Measurements from ENCODE around the gene RGS9BP.
"Not testable (repeated sequence)": the region's sequence is repeated elsewhere in the genome, so short reads cannot be mapped to it uniquely, and the experiment has no call there.

The RGS9BP gene

DNA sequence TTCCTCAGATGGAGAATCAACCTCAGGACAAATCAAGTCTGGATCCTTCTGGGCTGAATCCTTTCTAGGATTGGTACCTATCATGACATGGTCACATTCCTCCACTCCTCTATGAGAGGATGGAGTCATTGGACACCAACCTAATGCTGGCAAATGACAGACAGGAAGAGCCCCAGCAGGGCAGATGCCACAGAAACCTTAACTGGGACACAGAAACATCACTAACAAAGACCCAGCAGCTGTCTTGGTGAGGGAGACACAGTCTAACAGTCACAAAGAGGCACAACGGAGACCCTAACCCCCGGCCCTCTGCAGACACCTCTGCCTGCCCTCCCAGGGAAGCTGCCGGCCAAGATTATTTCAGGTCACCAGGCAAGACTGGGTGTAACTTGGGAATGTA, 2.8 kb upstream of the RGS9BP start:
- DNase-seq, result no peak

DNA sequence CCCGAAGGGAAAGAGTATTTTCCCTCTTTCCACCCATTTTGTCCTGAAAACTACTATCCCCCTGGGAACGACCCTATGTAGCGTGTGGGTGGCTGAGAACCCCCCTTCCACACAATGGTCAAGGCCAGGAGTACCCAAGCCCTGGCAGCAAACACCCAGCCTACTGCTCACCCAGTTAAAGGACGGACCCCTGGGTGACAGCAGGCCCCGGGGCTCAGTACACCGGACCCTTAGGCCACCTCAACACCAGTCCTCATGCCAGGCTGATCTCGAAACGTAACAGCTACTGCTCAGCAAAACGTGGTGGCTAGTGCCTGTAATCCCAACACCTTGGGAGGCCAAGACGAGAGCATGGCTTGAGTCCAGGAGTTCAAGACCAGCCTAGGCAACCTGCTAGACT, 2.1 kb upstream of the RGS9BP start:
- DNase-seq, result no peak

DNA sequence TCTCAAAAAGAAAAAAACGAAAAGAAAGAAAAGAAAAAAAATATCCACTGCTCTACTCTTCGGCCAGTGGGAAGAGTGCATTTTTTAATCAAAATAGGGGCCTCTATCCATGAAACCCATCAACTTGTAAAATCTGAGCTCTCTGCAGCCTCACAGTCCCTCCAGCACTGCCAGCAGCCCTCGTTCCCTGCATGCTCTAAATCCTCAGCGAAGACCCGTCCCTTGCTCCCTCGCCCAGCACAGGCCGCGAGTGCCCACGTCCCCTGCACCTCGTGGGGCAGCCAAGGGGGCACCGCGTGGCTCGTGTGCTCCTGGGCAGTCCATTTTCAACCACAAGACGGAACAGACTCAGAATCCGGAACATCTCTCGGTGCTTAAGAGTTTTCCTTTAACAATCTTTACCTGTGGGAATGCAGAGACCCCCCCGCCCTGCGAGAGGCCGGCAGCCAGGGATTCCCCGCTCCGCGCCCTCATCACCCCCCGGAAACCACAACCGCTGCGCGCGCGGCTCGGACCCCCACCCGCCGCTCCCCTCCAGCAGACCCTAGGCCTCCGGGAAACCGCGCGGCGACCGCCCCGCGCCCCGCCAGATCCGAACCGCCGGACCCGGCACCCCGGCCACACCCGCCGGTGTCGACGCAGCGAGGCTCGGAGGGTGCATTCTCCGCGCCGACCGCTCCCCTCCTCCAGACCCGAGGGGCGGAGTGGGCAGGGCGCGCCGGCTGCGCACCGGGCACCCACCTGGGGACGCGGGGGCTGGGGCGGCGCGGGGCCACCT, 1.3 kb upstream of the RGS9BP start:
- DNase-seq, result no peak

DNA sequence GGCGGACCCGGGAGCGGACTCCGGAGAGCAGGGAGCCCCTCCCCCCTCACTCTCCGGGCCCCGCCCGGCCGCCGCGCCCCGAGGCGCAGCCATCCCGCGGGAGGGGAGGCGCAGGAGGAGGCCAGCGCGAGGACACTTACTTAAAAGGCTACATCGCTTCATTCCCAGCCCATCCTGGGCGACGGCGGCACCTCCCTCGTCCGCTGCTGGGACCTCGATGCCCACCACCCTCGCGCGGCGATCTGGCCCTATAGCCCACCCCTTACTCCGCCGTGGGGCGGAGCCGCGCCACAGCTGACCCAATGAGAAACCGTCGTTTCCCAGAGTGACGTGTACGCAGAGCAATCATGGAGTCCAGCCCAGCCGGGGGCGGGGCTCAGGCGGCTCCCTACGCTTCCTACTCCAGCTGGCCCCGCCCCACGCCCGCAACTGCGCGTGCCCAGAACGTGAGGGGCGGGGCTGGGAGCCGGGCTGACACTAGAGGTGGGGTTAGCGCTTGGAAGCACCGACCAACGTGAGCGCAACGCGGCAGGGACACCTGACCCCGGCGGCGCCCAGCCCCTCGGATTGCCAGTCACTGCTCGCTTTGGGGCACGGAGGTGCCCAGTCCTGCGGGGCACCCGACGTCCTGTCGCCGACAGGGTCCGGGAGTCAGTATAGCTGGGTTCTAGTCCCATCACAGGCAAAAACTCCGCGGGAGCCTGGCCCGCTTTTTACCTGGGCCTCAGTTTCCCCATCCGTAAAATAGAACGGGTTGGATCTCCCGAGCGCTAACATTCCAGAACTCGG, 523 bp upstream of the RGS9BP start, which contains the start of gene ANKRD27:
Gene ANKRD27, minus strand, starts transcription at position 250 of the 789 bp plus-strand sequence. CDS start 16,165 bp downstream, outside the sequence.
- peak; percentile 94 for DNase-seq

DNA sequence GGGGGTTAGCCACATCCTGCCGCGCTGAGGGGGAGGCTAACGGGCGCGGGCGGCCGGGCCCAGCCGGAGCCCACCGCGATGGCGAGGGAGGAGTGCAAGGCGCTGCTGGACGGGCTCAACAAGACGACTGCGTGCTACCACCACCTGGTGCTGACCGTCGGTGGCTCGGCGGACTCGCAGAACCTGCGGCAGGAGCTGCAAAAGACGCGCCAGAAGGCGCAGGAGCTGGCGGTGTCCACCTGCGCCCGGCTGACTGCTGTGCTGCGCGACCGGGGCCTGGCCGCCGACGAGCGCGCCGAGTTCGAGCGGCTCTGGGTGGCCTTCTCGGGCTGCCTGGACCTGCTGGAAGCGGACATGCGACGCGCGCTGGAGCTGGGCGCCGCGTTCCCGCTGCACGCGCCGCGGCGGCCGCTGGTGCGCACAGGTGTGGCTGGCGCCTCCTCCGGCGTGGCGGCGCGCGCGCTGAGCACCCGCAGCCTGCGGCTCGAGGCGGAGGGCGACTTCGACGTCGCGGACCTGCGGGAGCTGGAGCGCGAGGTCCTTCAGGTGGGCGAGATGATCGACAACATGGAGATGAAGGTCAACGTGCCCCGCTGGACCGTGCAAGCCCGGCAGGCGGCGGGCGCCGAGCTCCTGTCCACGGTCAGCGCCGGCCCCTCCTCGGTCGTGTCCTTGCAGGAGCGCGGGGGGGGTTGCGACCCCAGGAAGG, 692 bp downstream of the RGS9BP start:
- DNase-seq, result no peak

DNA sequence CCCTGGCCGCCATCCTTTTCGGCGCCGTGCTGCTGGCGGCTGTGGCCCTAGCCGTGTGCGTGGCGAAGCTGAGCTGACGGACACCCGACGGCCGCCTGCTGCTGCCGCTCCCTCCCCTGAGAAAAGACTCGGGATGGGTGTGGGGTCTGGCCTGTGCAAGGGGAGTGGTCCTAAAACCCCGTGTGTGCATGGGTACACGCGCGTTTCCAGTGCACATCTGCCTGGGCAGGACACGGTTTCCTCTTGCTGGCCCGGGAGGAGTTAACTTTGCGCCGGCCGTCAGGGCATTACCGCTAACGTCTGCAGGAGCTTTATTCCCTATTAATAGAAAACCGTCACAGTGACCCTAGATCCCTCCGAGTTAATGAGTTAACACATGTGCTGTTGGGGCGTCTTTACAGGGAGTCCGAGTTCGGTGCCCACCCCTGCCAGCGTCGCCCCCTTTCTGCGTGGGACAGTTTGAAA, 1.3 kb downstream of the RGS9BP start:
- DNase-seq, result no peak

DNA sequence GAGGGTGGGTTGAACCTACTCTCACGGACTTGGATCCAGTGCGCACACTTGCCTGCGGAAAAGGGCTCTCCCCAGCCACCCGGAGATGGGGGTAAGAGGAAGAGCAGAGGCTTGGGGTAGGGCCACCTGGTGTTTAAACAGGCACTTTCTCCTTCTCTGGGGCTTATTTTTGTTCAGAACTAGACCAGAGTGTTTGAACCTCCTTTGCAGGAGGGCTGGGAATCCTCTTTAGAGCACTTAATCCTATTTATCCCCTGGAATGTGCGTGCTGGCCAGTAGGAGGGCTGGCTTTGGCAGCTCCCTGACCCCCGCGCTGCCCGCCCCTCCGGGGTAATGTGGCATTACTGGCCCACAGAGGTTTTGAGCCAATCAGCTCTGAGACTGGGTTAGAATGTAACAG, 2.0 kb downstream of the RGS9BP start:
- no peak for DNase-seq

DNA sequence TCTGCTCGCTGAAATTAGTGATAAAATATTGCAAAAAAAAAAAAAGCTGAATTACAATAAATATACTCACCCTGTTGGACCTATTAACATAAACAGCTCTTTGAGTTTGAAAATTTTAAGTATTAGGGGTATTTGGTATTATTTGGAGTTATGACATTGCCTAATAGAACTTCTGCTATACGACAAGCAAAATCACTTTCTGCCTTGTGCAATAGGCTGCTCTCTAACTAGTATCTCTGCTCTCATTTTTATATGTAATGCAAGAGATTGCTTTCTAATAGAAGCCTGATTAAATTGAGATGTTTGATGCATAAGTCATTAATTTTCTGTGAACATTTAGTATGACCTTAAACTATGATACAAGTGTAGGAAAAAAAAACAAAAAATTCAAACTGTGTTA, 5.3 kb downstream of the RGS9BP start:
- no peak for DNase-seq

DNA sequence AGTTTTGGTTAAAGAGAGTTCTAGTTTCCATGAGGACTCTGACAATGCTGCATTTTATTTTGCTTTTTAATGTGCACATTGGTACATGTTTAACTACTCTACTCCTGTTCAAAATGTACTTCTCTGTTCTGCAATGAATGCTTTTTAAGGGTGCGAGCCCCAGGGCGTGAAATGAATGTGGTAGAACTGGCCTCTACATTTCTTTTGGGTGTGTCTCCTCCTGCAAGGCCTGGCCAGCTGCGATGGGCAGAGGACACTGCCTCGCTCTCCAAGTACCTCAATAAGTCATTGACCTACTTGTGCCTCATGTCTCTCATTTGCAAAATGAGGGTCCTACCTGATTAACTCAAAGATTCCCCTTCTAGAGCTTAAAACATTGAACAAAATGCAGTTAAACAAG, 6.7 kb downstream of the RGS9BP start:
- DNase-seq, result no peak

DNA sequence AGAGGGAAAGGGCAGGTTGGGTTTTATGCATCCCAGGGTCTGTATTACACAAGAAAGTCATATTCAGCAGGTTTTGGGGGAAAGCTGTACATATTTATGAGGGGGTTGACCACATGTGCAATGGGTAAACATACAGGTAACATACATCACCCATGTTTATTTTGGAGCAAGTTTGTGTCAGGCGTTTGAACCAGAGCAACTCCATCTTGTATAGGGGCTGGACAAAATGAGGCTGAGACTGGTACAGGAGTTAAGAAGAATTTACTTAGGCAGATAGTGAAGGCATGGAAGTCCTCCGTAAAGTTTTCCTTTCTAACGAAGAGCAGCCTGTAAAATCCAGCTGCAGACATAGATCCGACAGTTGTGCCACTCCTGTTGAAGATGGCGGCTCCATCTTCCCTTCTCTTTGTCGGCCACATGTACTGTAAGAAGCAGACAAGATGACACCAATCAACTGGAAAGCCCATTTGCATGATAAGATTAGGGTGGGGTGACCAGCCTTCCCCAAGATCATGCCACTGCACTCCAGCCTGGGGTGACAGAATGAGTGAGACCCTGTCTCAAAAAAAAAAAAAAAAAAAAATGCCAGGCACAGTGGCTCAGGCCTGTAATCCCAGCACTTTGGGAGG, 11.3 kb downstream of the RGS9BP start:
- no peak for DNase-seq

DNA sequence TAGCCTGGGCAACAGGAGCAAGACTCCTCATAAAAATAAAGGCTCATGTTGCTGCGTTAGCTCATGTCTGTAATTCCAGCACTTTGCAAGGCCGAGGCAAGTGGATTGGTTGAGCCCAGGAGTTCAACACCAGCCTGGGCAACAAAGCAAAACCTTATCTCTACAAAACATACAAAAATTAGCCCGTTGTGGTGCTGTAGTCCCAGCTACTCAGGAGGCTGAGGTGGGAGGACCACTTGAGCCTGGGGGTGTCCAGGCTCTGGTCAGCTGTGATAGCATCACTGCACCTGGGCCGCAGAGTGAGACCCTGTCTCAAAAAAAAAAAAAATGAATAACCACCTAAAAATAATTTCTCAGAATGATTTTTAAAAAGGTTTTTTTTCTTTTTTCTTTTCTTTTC, 12.0 kb downstream of the RGS9BP start:
- DNase-seq, result no peak

DNA sequence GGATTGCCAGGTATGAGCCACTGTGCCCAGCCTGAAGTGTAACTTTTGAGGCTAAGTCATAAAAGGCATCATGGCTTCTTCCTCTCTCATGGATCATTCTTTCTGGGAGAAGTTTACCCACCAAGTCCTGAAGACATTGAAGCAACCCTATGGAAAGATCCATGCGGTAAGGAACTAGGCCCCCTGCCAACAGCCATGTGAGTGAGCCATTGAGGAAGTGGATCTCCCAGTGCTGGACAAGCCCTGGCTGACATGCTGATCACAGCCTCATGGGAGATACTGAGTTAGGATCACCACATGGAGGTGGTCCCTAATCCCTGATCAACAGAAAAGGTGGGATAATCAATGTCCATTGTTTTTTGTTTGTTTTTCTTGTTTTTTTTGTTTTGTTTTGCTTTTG, 12.7 kb downstream of the RGS9BP start:
- DNase-seq, result no peak

DNA sequence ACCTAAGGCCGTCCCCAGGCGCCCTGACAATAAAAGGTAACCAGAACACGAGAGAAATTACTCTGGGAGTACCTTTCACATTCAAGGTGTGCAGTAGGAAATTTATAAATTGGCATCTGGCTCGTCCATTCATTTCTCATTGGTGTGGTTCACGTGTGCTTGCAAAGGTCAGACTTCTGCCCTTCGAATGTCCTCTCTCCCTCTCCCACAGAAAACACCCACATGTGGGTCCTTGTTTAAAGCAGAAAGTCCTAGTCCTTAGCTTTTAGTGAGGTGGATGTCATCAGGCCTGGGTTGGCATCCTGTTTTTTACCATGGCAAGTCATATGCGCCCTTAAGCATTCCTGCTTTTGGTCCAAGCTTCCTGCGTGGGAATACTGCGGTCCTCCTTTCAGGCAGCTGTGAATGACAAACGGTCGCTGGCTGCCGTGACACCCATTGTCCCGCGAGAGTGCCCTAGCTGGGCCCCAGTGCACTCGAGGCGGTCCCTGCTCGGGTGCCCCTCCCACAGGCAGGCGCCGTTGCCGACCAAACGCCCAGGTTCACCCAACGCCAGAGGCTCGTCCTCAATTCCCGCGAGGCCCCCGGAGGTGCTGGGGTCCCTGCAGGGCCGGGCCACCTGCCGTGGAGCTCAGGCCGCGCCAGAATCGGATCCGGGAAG, 15.8 kb downstream of the RGS9BP start, which contains the start of gene NUDT19:
Gene NUDT19, plus strand, starts transcription at position 531 of the 661 bp plus-strand sequence. CDS start 140 bp downstream, outside the sequence.
- DNase-seq, result peak; percentile 63

DNA sequence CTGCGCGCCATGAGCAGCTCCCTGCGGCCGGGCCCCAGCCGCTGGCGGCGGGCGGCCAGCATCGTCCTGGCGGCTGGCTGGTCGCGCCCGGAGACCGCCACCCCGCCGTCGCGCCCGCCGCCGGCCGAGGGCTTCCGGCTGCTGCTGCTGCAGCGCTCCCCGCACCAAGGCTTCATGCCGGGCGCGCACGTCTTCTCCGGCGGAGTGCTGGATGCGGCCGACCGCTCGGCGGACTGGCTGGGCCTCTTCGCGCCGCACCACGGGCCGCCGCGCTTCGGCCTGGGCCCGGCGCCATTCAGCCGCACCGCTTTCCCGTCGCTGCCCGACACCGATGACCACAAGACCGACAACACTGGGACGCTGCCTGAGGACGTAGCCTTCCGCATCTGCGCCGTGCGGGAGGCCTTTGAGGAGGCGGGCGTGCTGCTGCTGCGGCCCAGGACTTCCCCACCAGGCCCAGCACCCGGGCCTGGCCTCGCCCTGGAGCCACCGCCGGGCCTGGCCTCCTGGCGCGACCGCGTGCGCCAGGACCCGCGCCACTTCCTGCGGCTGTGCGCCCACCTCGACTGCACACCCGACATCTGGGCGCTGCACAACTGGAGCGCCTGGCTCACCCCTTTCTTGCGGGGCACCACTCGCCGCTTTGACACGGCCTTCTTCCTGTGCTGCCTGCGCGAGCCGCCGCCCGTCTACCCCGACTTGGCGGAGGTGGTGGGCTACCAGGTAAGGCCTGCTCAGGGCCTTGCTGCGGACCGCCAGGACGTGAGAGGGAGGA, 16.5 kb downstream of the RGS9BP start:
- DNase-seq, result peak; percentile 27

DNA sequence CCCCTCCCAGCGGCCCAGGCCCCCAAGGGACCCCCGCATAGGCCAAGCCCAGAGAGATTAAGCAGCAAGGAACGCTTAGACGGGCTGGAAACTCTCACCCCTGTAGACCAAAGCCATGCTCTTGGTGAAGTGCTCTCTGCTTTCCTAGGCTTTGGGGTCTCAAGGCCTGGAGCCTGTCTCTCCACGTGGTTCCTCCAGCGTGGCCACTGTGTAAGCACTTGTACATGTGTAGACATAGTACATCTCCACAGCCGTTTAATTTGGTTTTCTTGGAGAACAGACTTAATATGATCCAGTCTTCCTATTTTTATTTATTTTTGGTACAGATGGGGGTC, 17.0 kb downstream of the RGS9BP start:
- DNase-seq, result no peak

DNA sequence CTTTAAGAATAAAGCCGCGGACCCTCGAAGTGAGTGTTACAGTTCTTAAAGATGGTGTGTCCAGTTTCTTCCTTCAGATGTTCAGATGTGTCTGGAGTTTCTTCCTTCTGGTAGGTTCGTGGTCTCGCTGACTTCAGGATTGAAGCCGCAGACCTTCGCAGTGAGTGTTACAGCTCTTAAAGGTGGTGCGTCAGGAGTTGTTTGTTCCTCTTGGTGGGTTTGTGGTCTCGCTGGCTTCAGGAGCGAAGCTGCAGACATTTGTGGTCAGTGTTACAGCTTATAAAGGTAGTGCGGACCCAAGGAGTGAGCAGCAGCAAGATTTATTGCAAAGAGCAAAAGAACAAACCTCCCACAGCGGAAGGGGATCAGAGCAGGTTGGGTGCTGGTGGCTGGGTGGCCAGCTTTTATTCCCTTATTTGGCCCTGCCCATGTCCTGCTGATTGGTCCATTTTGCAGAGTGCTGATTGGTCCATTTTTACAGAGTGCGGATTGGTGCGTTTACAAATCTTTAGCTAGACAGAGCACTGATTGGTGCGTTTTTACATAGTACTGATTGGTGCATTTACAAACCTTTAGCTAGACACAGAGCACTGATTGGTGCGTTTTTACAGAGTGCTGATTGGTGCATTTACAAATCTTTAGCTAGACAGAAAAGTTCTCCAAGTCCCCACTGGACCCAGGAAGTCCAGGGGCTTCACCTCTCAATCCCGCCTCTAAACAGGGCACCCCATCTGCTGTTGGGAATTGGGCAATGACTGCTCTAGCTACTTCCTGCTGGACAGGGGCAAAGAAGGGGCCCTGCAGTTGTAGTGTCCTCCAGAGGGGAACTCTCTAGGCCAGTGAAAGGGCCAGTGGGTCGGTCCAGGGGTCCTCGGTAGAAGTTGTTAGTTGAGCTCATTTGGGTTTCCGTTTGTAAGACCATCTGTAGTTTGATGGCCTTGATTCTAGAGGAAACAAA, 17.8 kb downstream of the RGS9BP start:
- DNase-seq, result peak; percentile 83

DNA sequence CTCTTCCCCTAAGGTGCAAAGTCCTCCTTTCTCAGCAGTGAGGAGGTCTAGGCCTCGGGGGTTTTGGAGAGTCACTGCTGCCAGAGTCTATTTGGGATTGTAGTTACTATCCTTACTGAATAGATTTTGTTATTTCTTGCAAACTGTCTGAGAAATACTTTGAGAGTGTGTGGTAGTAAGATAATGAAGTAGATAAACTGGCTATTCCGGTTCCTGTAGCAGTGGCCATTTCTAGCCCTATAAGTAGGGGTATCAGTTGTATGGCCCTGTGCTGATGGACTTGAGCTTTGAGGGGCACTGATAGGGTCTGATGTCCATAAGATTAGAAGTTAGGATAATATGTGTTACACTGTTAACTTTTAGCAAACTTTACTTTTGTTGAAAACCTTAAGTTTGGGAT, 18.7 kb downstream of the RGS9BP start:
- not testable (repeated sequence) for DNase-seq

DNA sequence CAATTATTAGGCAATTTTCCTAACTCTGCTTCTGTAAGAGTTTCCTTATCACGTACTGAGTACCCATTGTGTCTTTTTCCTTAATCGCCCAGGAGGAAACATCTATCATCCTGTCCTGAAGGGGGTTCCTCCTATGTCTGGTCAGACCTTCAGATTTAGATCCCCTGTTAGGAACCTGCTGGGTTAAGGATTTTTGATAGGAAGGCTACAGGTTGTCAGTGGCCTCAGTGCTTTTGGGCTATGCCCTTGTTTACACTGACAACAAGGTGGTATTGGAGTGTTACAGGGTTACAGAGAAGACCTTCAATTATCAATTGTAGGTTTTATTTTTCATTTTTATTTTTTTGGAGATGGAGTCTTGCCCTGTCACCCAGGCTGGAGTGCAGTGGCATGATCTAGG, 19.2 kb downstream of the RGS9BP start:
- DNase-seq, result peak; percentile 49

DNA sequence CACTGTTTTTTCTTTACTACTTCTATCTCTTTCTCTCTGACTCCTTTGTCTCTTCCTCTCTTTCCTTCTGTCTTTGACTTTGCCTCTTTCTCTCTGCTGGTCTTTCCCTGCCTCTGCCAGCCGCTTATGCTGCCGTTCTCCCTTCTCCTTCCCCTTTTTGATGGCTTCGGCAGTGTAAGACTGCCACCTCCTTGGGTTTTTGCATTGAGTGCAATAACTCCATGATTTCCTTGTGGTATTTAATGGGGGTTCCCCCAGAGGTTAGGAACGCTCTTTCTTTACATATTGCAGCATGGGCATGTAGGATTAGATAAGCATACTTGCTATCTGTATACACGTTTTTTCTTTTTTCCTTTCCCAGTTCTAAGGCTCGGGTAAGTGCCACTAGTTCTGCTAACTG, 19.9 kb downstream of the RGS9BP start:
- DNase-seq, result peak; percentile 56

DNA sequence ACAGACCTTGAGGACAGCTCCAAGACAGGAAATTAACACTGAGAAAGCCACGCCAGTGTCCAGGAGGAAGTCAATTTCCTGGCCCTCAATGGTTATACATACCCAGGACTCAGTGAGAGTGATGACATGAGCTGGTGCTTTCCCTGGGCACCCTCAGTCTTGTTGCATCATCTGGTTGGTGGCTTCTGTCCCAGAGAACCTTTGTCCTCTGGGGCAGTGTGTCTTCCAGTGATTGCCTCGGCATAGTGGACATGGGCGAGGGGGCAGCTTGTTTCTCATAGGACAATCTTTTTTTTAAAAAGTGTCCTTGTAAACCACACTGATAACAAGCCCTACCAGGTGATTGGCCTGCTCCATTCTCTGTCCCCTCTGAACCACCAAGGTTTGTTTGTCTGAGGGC, 21.1 kb downstream of the RGS9BP start:
- not testable (repeated sequence) for DNase-seq

All from GF-D8 (cell line).